Fibroblast of peridontal ligament (primary cell): Measurements from ENCODE around the gene HLCS.
"Not testable (repeated sequence)": the region's sequence is repeated elsewhere in the genome, so short reads cannot be mapped to it uniquely, and the experiment has no call there.

Experiments
- DNase-seq: peaks from one replicate; pipeline ENCODE4 v3.0.0-alpha.2; 2010; ENCODE audit errors: extremely low read depth

The HLCS gene

DNA sequence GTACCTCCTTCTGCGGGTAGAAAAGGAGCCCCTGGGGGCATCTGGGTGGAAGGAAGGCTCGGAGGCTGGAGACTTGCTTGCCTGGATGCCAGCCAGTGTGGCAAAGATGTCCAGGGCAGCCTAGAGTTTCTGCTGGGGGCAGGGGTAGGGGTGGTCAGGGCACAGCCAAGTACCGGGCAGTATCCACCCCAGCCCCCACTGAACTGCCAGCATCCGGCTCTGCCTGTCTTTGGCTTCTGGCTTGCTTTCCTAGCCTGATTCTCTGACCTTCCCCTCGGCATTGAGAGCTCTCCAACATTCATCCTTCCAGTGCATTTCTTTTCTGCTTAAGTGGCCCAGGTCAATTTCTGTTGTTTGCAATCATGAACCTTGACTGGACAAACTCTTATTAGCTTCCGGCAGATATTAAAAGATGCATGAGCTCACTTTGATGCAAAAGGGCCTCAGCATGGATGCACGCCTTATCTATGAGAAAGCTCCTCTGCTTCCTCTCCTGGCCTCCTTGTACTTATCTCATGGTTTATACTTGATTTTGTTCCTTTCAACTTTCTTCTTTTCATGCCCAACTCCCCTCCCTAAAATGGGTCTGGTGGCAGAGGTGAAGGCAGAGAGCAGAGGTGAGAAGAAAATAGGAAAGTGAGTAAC is 116.9 kb downstream of the HLCS start:
- no peak for DNase-seq

- no peak for DNase-seq
Observed at GRCh38 chr21:36848730-36849274, 117.7 kb downstream of the HLCS start.

GRCh38 chr21:36847189-36847588 is 119.3 kb downstream of the HLCS start:
- peak; percentile 87 for DNase-seq

- DNase-seq: peak; percentile 24
Observed at GRCh38 chr21:36846631-36847030, 119.8 kb downstream of the HLCS start.

GRCh38 chr21:36845790-36846189 is 120.7 kb downstream of the HLCS start:
- no peak for DNase-seq

GRCh38 chr21:36845070-36845469 is 121.4 kb downstream of the HLCS start:
- DNase-seq: no peak

DNA sequence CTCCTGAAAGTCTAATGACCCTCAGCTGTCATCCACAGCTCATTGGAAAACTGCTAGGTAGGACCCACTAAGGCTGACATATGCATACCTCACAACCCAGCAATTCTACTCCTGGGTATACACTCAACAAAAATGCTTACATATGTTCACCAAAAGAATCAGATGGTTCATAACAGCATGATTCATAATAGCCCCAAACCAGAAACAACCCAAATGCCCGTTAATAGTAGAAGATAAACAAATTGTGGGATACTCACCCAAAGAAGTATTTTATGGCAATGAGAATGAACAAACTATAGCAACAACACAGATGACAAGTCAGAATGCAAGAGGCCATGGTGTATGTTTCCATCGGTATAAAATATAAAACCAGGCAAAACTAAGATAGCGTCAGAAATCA is 124.6 kb downstream of the HLCS start:
- peak; percentile 40 for DNase-seq

DNA sequence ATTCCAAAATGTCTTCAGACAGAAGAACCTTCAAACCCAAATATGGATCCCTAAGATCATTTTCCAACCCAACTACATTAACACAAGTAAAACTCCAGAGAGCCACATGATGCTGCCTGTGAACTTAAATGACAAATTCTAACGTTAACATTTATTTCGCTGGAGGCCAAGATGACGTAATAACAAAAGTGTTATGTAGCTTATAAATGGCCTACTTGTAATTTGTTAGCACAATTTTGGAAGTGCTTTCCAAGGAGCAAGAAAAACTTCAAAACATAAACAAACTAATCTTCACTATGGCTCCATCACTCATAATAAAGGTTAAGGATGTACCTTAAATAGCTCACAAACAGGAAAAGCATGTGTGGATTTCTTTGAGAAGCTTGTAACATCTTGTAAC is 126.7 kb downstream of the HLCS start:
- peak; percentile 16 for DNase-seq

GRCh38 chr21:36839123-36839522 is 127.3 kb downstream of the HLCS start:
- peak; percentile 78 for DNase-seq

GRCh38 chr21:36835383-36835795 is 131.1 kb downstream of the HLCS start:
- DNase-seq: peak; percentile 11

GRCh38 chr21:36834192-36834591 is 132.3 kb downstream of the HLCS start:
- DNase-seq: no peak

DNA sequence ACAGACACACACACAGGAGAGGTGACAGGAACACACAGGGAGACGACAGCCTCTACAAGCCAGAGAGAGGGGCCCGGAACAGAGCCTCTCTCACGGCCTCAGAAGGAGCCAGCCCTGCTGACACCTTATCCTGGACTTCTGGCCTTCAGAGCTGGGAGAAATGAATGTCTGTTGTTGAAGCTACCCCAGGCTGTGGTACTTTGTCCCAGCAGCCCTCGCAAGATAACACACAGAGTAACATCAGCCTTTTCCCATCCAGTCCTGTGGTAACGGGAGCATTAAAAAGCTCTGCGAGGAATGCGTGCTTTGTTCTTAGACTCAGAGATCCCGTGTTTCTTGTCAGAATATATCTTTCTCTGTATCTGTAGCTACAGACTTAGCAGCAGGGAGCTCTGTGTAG is 136.4 kb downstream of the HLCS start:
- no peak for DNase-seq

DNA sequence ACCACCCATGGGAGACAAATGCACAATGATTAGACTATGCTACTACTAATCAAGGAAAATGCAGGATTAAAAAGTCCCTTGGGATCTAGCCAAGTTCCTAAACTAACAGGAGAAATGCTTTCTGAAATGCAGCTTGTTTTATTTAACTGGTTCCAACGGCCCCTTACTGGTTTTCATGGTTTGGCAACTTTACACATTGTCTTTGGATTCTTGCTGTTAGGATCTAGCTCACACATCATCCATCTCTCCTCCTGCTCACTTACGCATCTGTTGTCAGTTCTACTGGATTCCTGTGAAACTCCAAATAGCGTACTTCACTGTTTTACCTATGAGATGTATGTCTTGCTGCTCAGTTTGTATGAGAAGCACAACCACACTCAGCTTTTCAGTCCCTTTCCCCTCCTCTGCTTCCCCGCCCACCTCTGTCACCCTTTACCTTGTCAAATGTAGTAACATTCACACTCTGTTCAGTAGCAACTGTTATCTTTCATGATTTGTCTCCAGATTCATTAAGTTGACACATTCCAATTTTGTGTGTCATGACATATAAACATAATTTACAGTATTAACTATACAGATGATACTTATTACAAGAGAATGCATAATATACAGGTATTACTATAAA is 137.5 kb downstream of the HLCS start:
- peak; percentile 76 for DNase-seq

DNA sequence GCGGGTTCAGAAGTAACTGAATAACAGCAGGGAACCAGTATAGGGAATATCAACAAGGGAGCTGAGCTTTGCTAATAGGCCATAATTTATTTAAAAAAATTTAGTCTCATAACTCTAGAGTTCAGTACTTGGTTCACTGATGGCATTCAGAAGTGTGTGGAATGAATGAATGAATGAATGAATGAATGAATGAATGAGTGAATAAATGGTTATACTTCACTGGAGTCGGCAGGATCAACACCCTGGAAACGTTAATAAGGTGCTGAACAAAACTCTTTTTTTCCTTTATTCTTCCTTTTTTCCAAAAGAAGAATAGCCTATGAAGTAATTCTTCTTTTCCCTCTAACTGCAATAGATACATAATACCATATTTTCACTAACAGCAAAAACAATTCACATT is 138.3 kb downstream of the HLCS start:
- DNase-seq: no peak

DNA sequence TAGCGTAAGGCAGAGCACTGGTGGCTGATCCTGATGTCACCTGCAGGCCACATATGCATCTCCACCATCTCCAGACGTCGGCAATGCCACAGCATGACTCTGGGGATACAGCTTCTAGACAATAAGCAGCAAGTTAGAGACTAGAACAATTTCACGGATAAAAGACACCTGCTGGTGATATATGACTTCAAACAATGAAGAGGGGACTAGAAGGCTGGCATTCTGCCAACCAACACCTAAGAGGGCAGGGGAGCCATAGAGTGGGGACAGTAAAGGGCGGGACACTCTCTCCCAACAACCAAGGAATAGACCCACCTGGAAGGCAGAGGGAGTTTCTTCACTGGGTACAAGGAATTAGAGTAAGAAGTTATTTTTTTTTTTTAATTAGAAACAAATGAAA is 140.8 kb downstream of the HLCS start:
- DNase-seq: no peak

GRCh38 chr21:36821032-36821299 is 145.5 kb downstream of the HLCS start:
- no peak for DNase-seq

DNA sequence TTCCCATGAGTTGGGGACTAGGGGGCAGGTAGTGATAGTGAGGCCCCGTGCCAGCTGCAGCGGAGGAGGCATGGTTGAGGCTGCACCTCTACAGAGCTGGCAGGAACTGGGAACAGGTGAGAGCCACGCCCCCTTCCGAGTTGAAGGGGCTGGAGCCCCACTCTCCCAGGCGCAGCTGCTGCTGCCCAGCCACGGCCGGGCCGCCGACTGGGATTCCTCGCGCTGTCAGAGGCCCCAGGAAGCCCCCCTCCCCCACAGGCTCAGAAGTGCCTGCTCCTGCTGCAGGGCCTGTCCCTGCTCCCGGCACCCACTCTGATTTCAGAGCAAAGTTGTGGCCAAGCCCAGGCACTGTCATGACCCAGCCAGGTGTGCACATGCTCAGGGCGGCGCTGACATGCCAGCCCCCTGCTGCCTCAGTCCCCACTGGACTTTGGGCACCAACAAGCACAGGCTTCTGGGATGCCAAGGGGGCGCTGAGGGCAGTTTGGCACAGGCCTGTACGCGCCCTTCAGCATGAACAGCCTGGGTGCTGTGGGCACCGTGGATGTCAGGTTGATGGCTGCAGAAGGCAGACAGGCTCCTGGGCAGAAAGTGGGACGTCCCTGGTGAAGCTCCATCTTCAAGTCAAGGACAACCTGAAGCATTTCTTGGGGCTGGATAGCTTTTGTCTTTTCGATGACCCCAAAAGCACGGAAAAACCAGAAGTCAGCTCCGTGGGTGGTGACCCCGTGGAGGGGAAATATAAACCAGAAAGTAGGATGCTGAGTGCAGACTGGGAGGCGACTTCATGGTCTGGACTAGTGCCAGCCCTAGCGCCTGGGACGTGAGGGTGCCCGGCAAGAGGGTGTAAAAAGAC is 146.1 kb downstream of the HLCS start:
- no peak for DNase-seq

- DNase-seq: no peak
Observed at GRCh38 chr21:36817732-36818450, 148.6 kb downstream of the HLCS start.

DNA sequence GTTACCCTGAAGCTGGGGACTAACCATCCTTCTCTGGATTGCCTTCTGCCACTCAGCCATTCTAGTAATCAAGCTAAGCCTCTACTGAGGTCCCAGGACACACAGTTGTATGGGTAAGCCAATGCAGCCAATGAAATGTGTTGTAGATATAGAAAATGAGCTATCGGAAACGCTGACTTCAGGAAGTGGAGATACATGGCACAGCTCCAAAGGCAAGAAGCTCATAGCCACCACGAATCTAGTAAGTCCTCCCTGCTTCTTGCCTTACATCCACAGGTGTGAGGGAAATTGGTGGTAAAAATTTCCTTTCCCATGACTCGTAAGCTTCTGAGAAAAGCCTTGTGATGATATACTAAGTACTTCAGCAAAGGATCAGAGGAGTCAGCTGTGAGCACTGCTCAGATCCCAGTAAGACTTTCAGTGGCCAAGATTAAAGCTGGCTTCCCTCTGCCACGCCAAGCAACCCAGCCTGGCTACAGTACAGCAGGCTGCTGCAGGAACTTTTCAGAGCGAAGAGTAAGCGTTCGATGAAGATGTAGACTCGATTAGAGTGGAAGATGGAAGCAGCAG is 149.8 kb downstream of the HLCS start:
- DNase-seq: no peak

GRCh38 chr21:36816026-36816425 is 150.4 kb downstream of the HLCS start:
- not testable (repeated sequence) for DNase-seq

- DNase-seq: no peak
Observed at GRCh38 chr21:36815284-36815683, 151.2 kb downstream of the HLCS start.

DNA sequence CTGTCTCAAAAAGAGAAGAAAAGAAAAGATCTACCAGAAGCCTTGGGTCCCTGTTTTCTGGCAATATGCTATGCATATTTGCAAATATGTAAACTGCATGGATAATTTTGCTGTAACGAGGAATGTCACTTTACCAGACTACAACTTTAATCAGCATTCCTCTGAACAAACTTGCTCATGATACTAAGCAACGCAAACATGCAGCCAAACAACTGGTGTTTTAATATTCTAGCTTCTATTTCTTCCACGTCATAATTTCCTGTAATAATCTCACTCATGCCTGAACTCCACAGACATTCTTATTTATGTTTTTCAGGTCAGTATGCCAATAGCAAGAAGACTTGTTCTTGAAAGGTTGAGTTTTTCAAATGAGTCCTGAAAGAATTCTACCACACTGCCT is 153.4 kb downstream of the HLCS start:
- DNase-seq: peak; percentile 34
